HepG2 (cell line): ENCODE measurements around the gene THSD8. TPM values are rescaled to one million over a fixed set of nuclear protein-coding genes. Genes with fewer than 3 reads are reported as not detected.
A peak's percentile ranks its signal among the peaks of the same experiment; 100 is the strongest.

Experiments used
- ADNP ChIP-seq: sonication (generic); formaldehyde crosslinking; IDR thresholded peaks from 2 replicates; pipeline ENCODE4 v1.4.0; 2020; ENCODE audit warnings: missing genetic modification reagents
- GPN1 ChIP-seq: sonication (generic); formaldehyde crosslinking; IDR thresholded peaks from 2 replicates; pipeline ENCODE4 v1.5.1; 2020; ENCODE audit warnings: missing genetic modification reagents, borderline replicate concordance
- MXD3 ChIP-seq: IDR thresholded peaks from 2 replicates; pipeline ENCODE4 v1.6.1; 2016; ENCODE audit warnings: mild to moderate bottlenecking, missing biosample characterization, missing genetic modification reagents
- NR2F1 ChIP-seq, 2 experiments: fragments of 450-650 bp in 1 of 2; formaldehyde crosslinking in 1 of 2; IDR thresholded peaks; 2 replicates each; pipeline versions ENCODE4 v1.5.0 to v1.6.1; 2016 to 2020; ENCODE audit warnings: mild to moderate bottlenecking in 1 of 2, missing compliant biosample characterization in 1 of 2, missing genetic modification reagents in 1 of 2, moderate library complexity in 1 of 2
- POGZ ChIP-seq: sonication (generic); formaldehyde crosslinking; IDR thresholded peaks from 2 replicates; pipeline ENCODE4 v1.4.0; 2020; ENCODE audit warnings: mild to moderate bottlenecking, missing genetic modification reagents
- PRDM15 ChIP-seq: sonication (generic); formaldehyde crosslinking; IDR thresholded peaks from 2 replicates; pipeline ENCODE4 v1.4.0; 2020; ENCODE audit warnings: missing genetic modification reagents
- RARG ChIP-seq: sonication (generic); formaldehyde crosslinking; IDR thresholded peaks from 2 replicates; pipeline ENCODE4 v1.4.0; 2020; ENCODE audit warnings: low read depth, mild to moderate bottlenecking, missing genetic modification reagents
- SIX1 ChIP-seq: sonication (generic); formaldehyde crosslinking; IDR thresholded peaks from 2 replicates; pipeline ENCODE4 v1.4.0; 2020; ENCODE audit warnings: missing genetic modification reagents, borderline replicate concordance
- SOX5 ChIP-seq: IDR thresholded peaks from 2 replicates; pipeline ENCODE4 v1.6.1; 2016; ENCODE audit warnings: borderline replicate concordance
- XRCC5 ChIP-seq: fragments of 200-400 bp; formaldehyde crosslinking; optimal IDR thresholded peaks from 2 replicates; pipeline ENCODE3; 2017; ENCODE audit warnings: mild to moderate bottlenecking, low read length
- ZNF274 ChIP-seq: sonication (generic); formaldehyde crosslinking; IDR thresholded peaks from 2 replicates; pipeline ENCODE4 v1.5.1; 2020; ENCODE audit warnings: mild to moderate bottlenecking, missing genetic modification reagents
- ZNF343 ChIP-seq: sonication (generic); formaldehyde crosslinking; IDR thresholded peaks from 2 replicates; pipeline ENCODE4 v1.4.0; 2020; ENCODE audit warnings: mild to moderate bottlenecking, missing genetic modification reagents
- ZNF609 ChIP-seq: sonication (generic); formaldehyde crosslinking; IDR thresholded peaks from 2 replicates; pipeline ENCODE4 v1.4.0; 2020; ENCODE audit warnings: mild to moderate bottlenecking, missing genetic modification reagents, borderline replicate concordance
- ZNF775 ChIP-seq: sonication (generic); formaldehyde crosslinking; IDR thresholded peaks from 2 replicates; pipeline ENCODE4 v1.4.0; 2020; ENCODE audit warnings: missing genetic modification reagents, mild to moderate bottlenecking, moderate library complexity, borderline replicate concordance
- polyA plus RNA-seq, 8 experiments: library from polyadenylated mRNA; depleted of rRNA in 3 of 8; stranded (reverse) in 7 of 8; unstranded in 1 of 8; fragments of >200 nt; fragmentation: Illumina TruSeq in 4 of 8; extraction: Trizol in 4 of 8; gene quantifications; 2 replicates each; pipeline versions ENCODE4 v1.2.1 to v1.2.3, GENCODE V29; 2011 to 2016; ENCODE audit warnings: low read depth in 4 of 8, missing spikeins in 1 of 8, mixed read lengths in 1 of 8; ENCODE audit not compliant: insufficient read depth in 1 of 8
- total RNA-seq, 5 experiments: library from RNA; depleted of rRNA; stranded (reverse); fragments of >200 nt; fragmentation: Illumina TruSeq; extraction: Trizol; gene quantifications; 2 replicates each; pipeline ENCODE4 v1.2.3, GENCODE V29; 2016; ENCODE audit warnings: low read depth in 1 of 5
- TF ChIP-seq, protein P1 (sequence below): sonication (generic); formaldehyde crosslinking; IDR thresholded peaks from 2 replicates; pipeline ENCODE4 v1.4.0; 2020; ENCODE audit warnings: missing genetic modification reagents

Gene THSD8
- total and polyA plus RNA-seq, 2 of the 13 experiments (the other 11 are each of a cell fraction or from before 2014, with no cell fraction given), result 4.8 to 14.9 TPM

DNA sequence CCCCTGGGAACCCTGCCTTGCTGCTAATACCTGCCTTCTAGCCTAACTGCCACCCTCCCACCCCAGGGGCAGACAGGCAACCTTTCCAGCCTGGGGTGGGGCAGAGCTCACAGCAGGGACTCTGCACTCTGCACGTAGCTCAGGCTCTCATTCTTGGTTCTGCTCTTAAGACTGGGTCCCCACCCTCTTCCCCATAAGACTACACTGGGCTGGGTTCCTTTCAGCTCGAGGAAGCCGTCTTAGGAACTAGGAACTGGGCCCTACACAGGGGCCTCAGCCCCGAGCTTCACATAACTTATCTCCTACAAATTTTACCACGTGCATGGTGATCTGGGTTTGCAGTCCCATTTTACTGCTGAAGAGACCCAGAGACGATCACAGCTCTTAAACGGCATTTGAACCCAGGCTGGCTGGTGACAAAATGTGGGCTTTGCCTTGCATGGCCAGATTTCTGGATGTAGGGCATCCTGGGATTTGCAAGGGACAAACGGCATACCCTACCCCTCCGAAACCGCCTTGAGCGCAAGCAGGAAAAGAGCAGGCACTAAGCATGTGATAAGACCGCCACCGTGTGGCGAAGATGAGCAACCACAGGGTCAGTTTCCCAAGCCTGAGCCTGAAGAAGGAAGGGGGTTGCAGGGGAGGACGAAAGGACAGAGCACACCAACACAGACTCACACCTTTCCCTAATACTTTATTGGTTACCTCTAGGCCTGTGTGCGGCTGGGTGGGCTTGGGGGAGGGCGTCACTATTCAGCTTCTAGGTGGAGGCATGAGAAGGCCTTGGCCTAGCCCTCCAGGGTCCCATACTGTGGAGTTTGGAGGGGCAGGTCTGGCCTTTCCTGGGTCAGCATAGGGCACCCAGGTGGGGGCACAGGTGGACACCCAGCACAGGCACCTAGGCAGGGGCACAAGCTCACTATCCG, 5.5 kb upstream of the THSD8 start (continued):
- TF ChIP-seq ZNF609 (CRISPR knock-in tag) (no peak), ZNF274 (no peak), MXD3 (CRISPR knock-in tag) (no peak), RARG (CRISPR knock-in tag) (no peak), ZNF775 (no peak), SOX5 (CRISPR knock-in tag) (0 out of 2 replicates have a peak, but pooled peaks have one; percentile 18), NR2F1 (CRISPR knock-in tag; IDR thresholded peaks at IDR 0.05) (no peak), ZNF343 (CRISPR knock-in tag) (no peak), GPN1 (CRISPR knock-in tag) (no peak), XRCC5 (peak; percentile 40), PRDM15 (no peak), ADNP (CRISPR knock-in tag) (no peak), SIX1 (CRISPR knock-in tag) (no peak), POGZ (CRISPR knock-in tag) (no peak)
- TF ChIP-seq, protein P1, sequence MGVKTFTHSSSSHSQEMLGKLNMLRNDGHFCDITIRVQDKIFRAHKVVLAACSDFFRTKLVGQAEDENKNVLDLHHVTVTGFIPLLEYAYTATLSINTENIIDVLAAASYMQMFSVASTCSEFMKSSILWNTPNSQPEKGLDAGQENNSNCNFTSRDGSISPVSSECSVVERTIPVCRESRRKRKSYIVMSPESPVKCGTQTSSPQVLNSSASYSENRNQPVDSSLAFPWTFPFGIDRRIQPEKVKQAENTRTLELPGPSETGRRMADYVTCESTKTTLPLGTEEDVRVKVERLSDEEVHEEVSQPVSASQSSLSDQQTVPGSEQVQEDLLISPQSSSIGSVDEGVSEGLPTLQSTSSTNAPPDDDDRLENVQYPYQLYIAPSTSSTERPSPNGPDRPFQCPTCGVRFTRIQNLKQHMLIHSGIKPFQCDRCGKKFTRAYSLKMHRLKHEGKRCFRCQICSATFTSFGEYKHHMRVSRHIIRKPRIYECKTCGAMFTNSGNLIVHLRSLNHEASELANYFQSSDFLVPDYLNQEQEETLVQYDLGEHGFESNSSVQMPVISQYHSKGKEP (CRISPR knock-in tag), result no peak
